ENCODE data around the gene MSX2. TPM values are rescaled to one million over a fixed set of nuclear protein-coding genes. Genes with fewer than 3 reads are reported as not detected.
A peak's percentile ranks its signal among the peaks of the same experiment; 100 is the strongest.

Gene MSX2
- total RNA-seq, 1 experiment from 2014 or later: 4.9 TPM

GRCh38 chr5:174719793-174720611, 4.4 kb upstream of the MSX2 start:
- TF ChIP-seq CTCF (conservative IDR thresholded peaks at IDR 0.05; ENCODE audit: low read depth, low read length) (no peak), EZH2phosphoT487 (IDR thresholded peaks at IDR 0.05; ENCODE audit: borderline replicate concordance, low read length) (no peak), EZH2 (IDR thresholded peaks at IDR 0.05; ENCODE audit: low read length, unreplicated experiment) (no peak)
- ATAC-seq (no peak), DNase-seq (no peak)
- Histone ChIP-seq H3K9me3 (ENCODE audit: low read length) (no peaks in the 10 kb centered on the region), H3K27me3 (ENCODE audit: low read length) (peaks cover 29% of the 10 kb centered on the region), H3K9me2 (replicated peaks; ENCODE audit: low read length) (no peaks in the 10 kb centered on the region), H2AFZ (ENCODE audit: low read length) (no peak overlapping the region), H3K9ac (ENCODE audit: low read length) (no peak overlapping the region), H4K20me1 (ENCODE audit: low read length) (no peaks in the 10 kb centered on the region), H3K36me3 (ENCODE audit: low read depth, low read length) (no peaks in the 10 kb centered on the region), H3K4me1 (ENCODE audit: insufficient read depth, low read length) (peaks cover 13% of the 10 kb centered on the region), H3F3A (ENCODE audit: low read length, unreplicated experiment) (no peaks in the 10 kb centered on the region), H3K79me2 (ENCODE audit: low read length) (no peaks in the 10 kb centered on the region), H3K4me3 (ENCODE audit: low read length) (no peak overlapping the region; the same call in 1 of the 2 replicates), H3K4me2 (ENCODE audit: low read length) (0 out of 2 replicates have a peak overlapping the region, but pooled peaks have one; percentile 64), H3K27ac (ENCODE audit: low read length) (no peak overlapping the region)
- no TSS peak for BruUV-seq (replicated peaks)
- intact Hi-C loops (cut with micrococcal nuclease): no loop called here
- CTCF ChIA-PET: no interaction called here
- POLR2A ChIA-PET (ENCODE audit: unreplicated experiment): no interaction called here

GRCh38 chr5:174720612-174721529, 3.5 kb upstream of the MSX2 start:
- Histone ChIP-seq H3K9ac (ENCODE audit: low read length) (no peak overlapping the region), H3K36me3 (ENCODE audit: low read depth, low read length) (no peaks in the 10 kb centered on the region), H3K4me3 (ENCODE audit: low read length) (peak overlapping the region; percentile 42), H3K27ac (ENCODE audit: low read length) (no peak overlapping the region), H3K4me2 (ENCODE audit: low read length) (peak overlapping the region; percentile 64), H4K20me1 (ENCODE audit: low read length) (no peaks in the 10 kb centered on the region), H3K4me1 (ENCODE audit: insufficient read depth, low read length) (peaks cover 13% of the 10 kb centered on the region), H3F3A (ENCODE audit: low read length, unreplicated experiment) (no peaks in the 10 kb centered on the region), H3K79me2 (ENCODE audit: low read length) (0 out of 2 replicates have a peak, but pooled peaks cover 7% of the 10 kb centered on the region), H3K9me2 (replicated peaks; ENCODE audit: low read length) (no peaks in the 10 kb centered on the region), H3K9me3 (ENCODE audit: low read length) (no peaks in the 10 kb centered on the region), H2AFZ (ENCODE audit: low read length) (peak overlapping the region; percentile 55; the same call in 1 of the 2 replicates), H3K27me3 (ENCODE audit: low read length) (peaks cover 29% of the 10 kb centered on the region)
- POLR2A ChIA-PET (ENCODE audit: unreplicated experiment): no interaction called here
- ATAC-seq (no peak), DNase-seq (no peak)
- CTCF ChIA-PET: no interaction called here
- no TSS peak for BruUV-seq (replicated peaks)
- intact Hi-C loops (cut with micrococcal nuclease): no loop called here
- TF ChIP-seq EZH2phosphoT487 (IDR thresholded peaks at IDR 0.05; ENCODE audit: borderline replicate concordance, low read length): no peak
- TF ChIP-seq EZH2 (IDR thresholded peaks at IDR 0.05; ENCODE audit: low read length, unreplicated experiment): no peak
- no peak for TF ChIP-seq CTCF (conservative IDR thresholded peaks at IDR 0.05; ENCODE audit: low read depth, low read length)
